Right lobe of liver (tissue), 6 donors: ENCODE data around the gene CDH1. TPM values are rescaled to one million over a fixed set of nuclear protein-coding genes. Genes with fewer than 3 reads are reported as not detected.

Source experiments
- ATAC-seq, 4 donors: fragments of 200-7000 bp; cut with Tn5 transposase; one replicate each; pipeline ENCODE4 v1.9.1; 2020; ENCODE audit warnings: mild to moderate bottlenecking in 4 of 4, moderate library complexity in 4 of 4
- DNase-seq, 3 donors: peaks; one replicate each; pipeline ENCODE4 v3.0.0-alpha.2; 2020
- H3K27ac ChIP-seq, 3 donors: fragments of 200-600 bp; one replicate each; pipeline ENCODE4 v1.8.0; 2022
- H3K27me3 ChIP-seq, 2 donors: fragments of 200-600 bp; one replicate each; pipeline ENCODE4 v1.8.0; 2022
- H3K36me3 ChIP-seq, 4 donors: fragments of 200-600 bp; sonication (generic) in 1 of 4; one replicate each; pipeline versions ENCODE4 v1.5.1 to v1.8.0; 2017 to 2022; ENCODE audit warnings: control low read depth in 1 of 4
- H3K4me1 ChIP-seq, 4 donors: fragments of 200-600 bp; sonication (generic) in 1 of 4; one replicate each; pipeline versions ENCODE4 v1.5.1 to v1.8.0; 2017 to 2022; ENCODE audit warnings: control low read depth in 1 of 4
- H3K4me3 ChIP-seq, 3 donors: fragments of 200-600 bp; one replicate each; pipeline ENCODE4 v1.8.0; 2022
- H3K9me3 ChIP-seq, 4 donors: fragments of 200-600 bp; sonication (generic) in 1 of 4; one replicate each; pipeline versions ENCODE4 v1.5.1 to v1.8.0; 2017 to 2022; ENCODE audit warnings: control low read depth in 1 of 4
- POLR2A ChIP-seq: fragments of 450-650 bp; IDR thresholded peaks from one replicate; pipeline ENCODE4 v1.6.1; 2017; ENCODE audit warnings: antibody characterized with exemption, mild to moderate bottlenecking
- WGBS: methylation state at CpG from one replicate; pipeline ENCODE4 v1.1.6; 2018; ENCODE audit warnings: low coverage, low lambda C conversion rate; ENCODE audit not compliant: insufficient coverage; ENCODE audit errors: missing lambda C conversion rate; 5-methylcytosine and 5-hydroxymethylcytosine counted together
- intact Hi-C, 2 donors: fragments of 100-400 bp; cut with DNase I; formaldehyde crosslinking; loops; one replicate each; pipeline versions ENCODE4 v1.11.2 to v1.14.1; 2022
- small RNA-seq, 2 experiments: library from RNA; depleted of rRNA; stranded (forward); fragments of <200 nt; gene quantifications; one replicate each; pipeline ENCODE3, GENCODE V24; 2016
- total RNA-seq, 6 experiments: library from RNA; depleted of rRNA in 2 of 6; stranded (reverse); fragments of >200 nt in 2 of 6; fragmentation: NEBNext Ultra II Directional in 3 of 6; extraction: Animal tissue kit (Norgen Biotek cat#: 25700) in 3 of 6; gene quantifications; one replicate each; pipeline versions ENCODE4 v1.1.0 to v1.2.4, GENCODE V29; 2016 to 2023
- TF ChIP-seq, protein P1 (sequence below), 4 donors: fragments of 200-600 bp in 3 of 4; fragments of 450-650 bp in 1 of 4; IDR thresholded peaks; one replicate each; pipeline versions ENCODE4 v1.5.1 to v1.8.0; 2016 to 2022; ENCODE audit warnings: antibody characterized with exemption in 4 of 4, mild to moderate bottlenecking in 2 of 4
- donor health status: DM: no; HTN: yes; CAD: no.
- donor health status: DM: no; HTN: no; CAD: no.
- donor health status: DM: no; HTN: no; CAD: no.
- donor health status: DM: no; HTN: yes; CAD: no.
- donor health status: DM: no; HTN: yes; CAD: no.

Gene CDH1
- total RNA-seq, 6 experiments from 2014 or later: 54.3 to 130 (median 76.5) TPM

GRCh38 chr16:68875871-68876270 is 138.8 kb downstream of the CDH1 start:
- DNase-seq: no peak
- no peaks in the 10 kb centered on the region for H3K27me3 ChIP-seq
- H3K27ac ChIP-seq: no peak overlapping the region
- no peak overlapping the region for H3K4me3 ChIP-seq
- intact Hi-C loops: no loop called here
- peaks cover 0 to 46% (median 5%) of the 10 kb centered on the region in 4 donors for H3K36me3 ChIP-seq
- no peak for TF ChIP-seq POLR2A
- TF ChIP-seq, protein P1, sequence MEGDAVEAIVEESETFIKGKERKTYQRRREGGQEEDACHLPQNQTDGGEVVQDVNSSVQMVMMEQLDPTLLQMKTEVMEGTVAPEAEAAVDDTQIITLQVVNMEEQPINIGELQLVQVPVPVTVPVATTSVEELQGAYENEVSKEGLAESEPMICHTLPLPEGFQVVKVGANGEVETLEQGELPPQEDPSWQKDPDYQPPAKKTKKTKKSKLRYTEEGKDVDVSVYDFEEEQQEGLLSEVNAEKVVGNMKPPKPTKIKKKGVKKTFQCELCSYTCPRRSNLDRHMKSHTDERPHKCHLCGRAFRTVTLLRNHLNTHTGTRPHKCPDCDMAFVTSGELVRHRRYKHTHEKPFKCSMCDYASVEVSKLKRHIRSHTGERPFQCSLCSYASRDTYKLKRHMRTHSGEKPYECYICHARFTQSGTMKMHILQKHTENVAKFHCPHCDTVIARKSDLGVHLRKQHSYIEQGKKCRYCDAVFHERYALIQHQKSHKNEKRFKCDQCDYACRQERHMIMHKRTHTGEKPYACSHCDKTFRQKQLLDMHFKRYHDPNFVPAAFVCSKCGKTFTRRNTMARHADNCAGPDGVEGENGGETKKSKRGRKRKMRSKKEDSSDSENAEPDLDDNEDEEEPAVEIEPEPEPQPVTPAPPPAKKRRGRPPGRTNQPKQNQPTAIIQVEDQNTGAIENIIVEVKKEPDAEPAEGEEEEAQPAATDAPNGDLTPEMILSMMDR (IDR thresholded peaks at IDR 0.05): no peak
- H3K9me3 ChIP-seq: no peaks in the 10 kb centered on the region
- ATAC-seq: no peak
- H3K4me1 ChIP-seq: peaks cover 0 to 13% (median 6%) of the 10 kb centered on the region in 4 donors
- WGBS: 100% methylated on average over 1 of the region's 4 CpGs

DNA sequence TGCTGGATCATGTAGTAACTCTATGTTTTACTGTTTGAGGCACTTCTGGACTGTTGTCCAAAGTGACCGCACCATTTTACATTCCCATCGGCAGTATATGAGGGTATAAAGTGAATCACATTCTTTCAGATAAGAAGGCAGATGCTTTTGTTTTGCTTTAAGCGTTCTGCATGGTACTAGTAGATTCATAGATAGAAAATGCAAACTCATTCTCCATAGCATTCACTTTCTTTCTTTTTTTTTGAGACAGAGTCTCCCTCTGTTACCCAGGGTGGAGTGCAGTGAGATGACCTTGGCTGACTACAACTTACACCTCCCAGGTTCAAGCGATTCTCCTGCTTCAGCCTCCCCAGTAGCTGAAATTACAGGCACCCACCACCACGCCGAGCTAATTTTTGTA is 146.6 kb downstream of the CDH1 start:
- Histone ChIP-seq H3K36me3 (peaks cover 0 to 22% (median 4%) of the 10 kb centered on the region in 4 donors), H3K4me1 (peaks cover 0 to 16% (median 8%) of the 10 kb centered on the region in 4 donors), H3K4me3 (no peak overlapping the region), H3K27me3 (no peaks in the 10 kb centered on the region), H3K27ac (no peak overlapping the region), H3K9me3 (no peaks in the 10 kb centered on the region)
- no peak for TF ChIP-seq POLR2A
- TF ChIP-seq, protein P1 (IDR thresholded peaks at IDR 0.05): no peak
- intact Hi-C loops: no loop called here
- WGBS: 92% methylated on average over 6 of the region's 6 CpGs
- DNase-seq: no peak
- ATAC-seq: no peak

GRCh38 chr16:68884401-68884800 is 147.3 kb downstream of the CDH1 start:
- Histone ChIP-seq H3K9me3 (no peaks in the 10 kb centered on the region), H3K4me3 (no peak overlapping the region), H3K36me3 (peaks cover 0 to 20% (median 4%) of the 10 kb centered on the region in 4 donors), H3K27ac (peak overlapping the region in 1 of 3 donors; percentile 44), H3K27me3 (no peaks in the 10 kb centered on the region), H3K4me1 (peaks cover 0 to 23% (median 11%) of the 10 kb centered on the region in 4 donors)
- ATAC-seq (no peak), DNase-seq (no peak)
- intact Hi-C loops: no loop called here
- 86% methylated on average over 1 of the region's 1 CpG for WGBS
- TF ChIP-seq, protein P1 (IDR thresholded peaks at IDR 0.05): no peak
- no peak for TF ChIP-seq POLR2A

Small RNA genes lying within 50 kb of the gene (small RNA-seq; reads per million reads assigned to genes)
- gene RNA5SP429: 0.10 to 0.13 reads per million in 2 experiments

Other genes with a start within 250 kb of the CDH1 start
- 10 to 100 TPM in 1 of 6 experiments, 1 to 10 TPM in 5; 3.4 to 11.3 (median 6.2) TPM for gene ZFP90, start 198.0 kb upstream of the CDH1 start, total RNA-seq
- under 1 TPM in 1 of 6 experiments, not detected in 5; 0.06 TPM for gene CDH3, start 92.0 kb upstream of the CDH1 start, total RNA-seq
- gene TANGO6, start 106.2 kb downstream of the CDH1 start, total RNA-seq: 10 to 100 TPM; 10.9 to 15.5 (median 14.2) TPM